Measurements from ENCODE around the gene DHX38.

Gene DHX38

GRCh38 chr16:72084445-72084844 lies 9.2 kb upstream of the DHX38 start:
- DNase-seq (ENCODE audit: low spot score): no peak

- DNase-seq (ENCODE audit: low spot score): no peak
Measured at GRCh38 chr16:72085002-72085401, 8.6 kb upstream of the DHX38 start.

- DNase-seq (ENCODE audit: low spot score): no peak
Measured at GRCh38 chr16:72091217-72091616, 2.4 kb upstream of the DHX38 start.

- DNase-seq (ENCODE audit: low spot score): no peak
Measured at GRCh38 chr16:72092832-72093447, 707 bp upstream of the DHX38 start.

- no peak for DNase-seq (ENCODE audit: low spot score)
Measured at GRCh38 chr16:72094266-72094610, 591 bp downstream of the DHX38 start.

- DNase-seq (ENCODE audit: low spot score): no peak
Measured at GRCh38 chr16:72098936-72099335, 5.3 kb downstream of the DHX38 start.

- peak; percentile 77 for DNase-seq (ENCODE audit: low spot score)
Measured at GRCh38 chr16:72099377-72099818, 5.8 kb downstream of the DHX38 start.

- DNase-seq (ENCODE audit: low spot score): no peak
Measured at GRCh38 chr16:72101195-72101594, 7.5 kb downstream of the DHX38 start.

- DNase-seq (ENCODE audit: low spot score): no peak
Measured at GRCh38 chr16:72104905-72105304, 11.3 kb downstream of the DHX38 start.

GRCh38 chr16:72105978-72106377 lies 12.3 kb downstream of the DHX38 start:
- no peak for DNase-seq (ENCODE audit: low spot score)

GRCh38 chr16:72107371-72107770 lies 13.7 kb downstream of the DHX38 start:
- no peak for DNase-seq (ENCODE audit: low spot score)

- no peak for DNase-seq (ENCODE audit: low spot score)
Measured at GRCh38 chr16:72108353-72109102, 14.9 kb downstream of the DHX38 start.

- no peak for DNase-seq (ENCODE audit: low spot score)
Measured at GRCh38 chr16:72109300-72109699, 15.7 kb downstream of the DHX38 start.

GRCh38 chr16:72109966-72110530 lies 16.4 kb downstream of the DHX38 start:
- DNase-seq (ENCODE audit: low spot score): no peak

GRCh38 chr16:72110662-72111615 lies 17.3 kb downstream of the DHX38 start:
- no peak for DNase-seq (ENCODE audit: low spot score)

GRCh38 chr16:72111657-72112451 lies 18.2 kb downstream of the DHX38 start:
- DNase-seq (ENCODE audit: low spot score): peak; percentile 58

GRCh38 chr16:72112452-72112792 lies 18.8 kb downstream of the DHX38 start:
- no peak for DNase-seq (ENCODE audit: low spot score)

- DNase-seq (ENCODE audit: low spot score): no peak
Measured at GRCh38 chr16:72112906-72113615, 19.4 kb downstream of the DHX38 start.

GRCh38 chr16:72113616-72113945 lies 19.9 kb downstream of the DHX38 start:
- DNase-seq (ENCODE audit: low spot score): no peak

GRCh38 chr16:72120026-72120425 lies 26.4 kb downstream of the DHX38 start:
- DNase-seq (ENCODE audit: low spot score): no peak

- DNase-seq (ENCODE audit: low spot score): no peak
Measured at GRCh38 chr16:72122308-72122707, 28.7 kb downstream of the DHX38 start.
